Hepatocyte (in vitro differentiated cells): ENCODE data around the gene TLX2. TPM values are rescaled to one million over a fixed set of nuclear protein-coding genes. Genes with fewer than 3 reads are reported as not detected.
A peak's percentile ranks its signal among the peaks of the same experiment; 100 is the strongest.

Experiments
- DNase-seq: peaks from one replicate; pipeline ENCODE4 v3.0.0-alpha.2; 2016; ENCODE audit warnings: low spot score
- H2AFZ ChIP-seq: fragments of 200-600 bp; sonication (generic); 2 replicates; pipeline ENCODE4 v1.6.0; 2016; ENCODE audit warnings: antibody characterized with exemption, mild to moderate bottlenecking
- H3K27ac ChIP-seq: fragments of 200-600 bp; sonication (generic); 2 replicates; pipeline ENCODE4 v1.5.1; 2016; ENCODE audit warnings: mild to moderate bottlenecking
- H3K27me3 ChIP-seq: fragments of 200-600 bp; sonication (generic); 2 replicates; pipeline ENCODE4 v1.6.1; 2016
- H3K36me3 ChIP-seq: fragments of 200-600 bp; sonication (generic); replicated peaks from 2 replicates; pipeline ENCODE4 v1.5.1; 2016; ENCODE audit warnings: low read depth; ENCODE audit not compliant: insufficient read depth
- H3K4me1 ChIP-seq: fragments of 200-600 bp; sonication (generic); 2 replicates; pipeline ENCODE4 v1.5.1; 2016; ENCODE audit warnings: mild to moderate bottlenecking, moderate library complexity; ENCODE audit not compliant: insufficient read depth
- H3K4me2 ChIP-seq: fragments of 200-600 bp; sonication (generic); 2 replicates; pipeline ENCODE4 v1.6.0; 2016
- H3K4me3 ChIP-seq: fragments of 200-600 bp; sonication (generic); 2 replicates; pipeline ENCODE4 v1.5.1; 2016; ENCODE audit warnings: mild to moderate bottlenecking
- H3K79me2 ChIP-seq: fragments of 200-600 bp; sonication (generic); 2 replicates; pipeline ENCODE4 v1.6.0; 2017; ENCODE audit warnings: mild to moderate bottlenecking
- H3K9me2 ChIP-seq: fragments of 200-600 bp; sonication (generic); replicated peaks from 2 replicates; pipeline ENCODE4 v1.6.0; 2017; ENCODE audit warnings: mild to moderate bottlenecking; ENCODE audit not compliant: insufficient read depth
- H3K9me3 ChIP-seq: fragments of 200-600 bp; sonication (generic); 2 replicates; pipeline ENCODE4 v1.5.1; 2016; ENCODE audit warnings: low read depth, mild to moderate bottlenecking
- H4K20me1 ChIP-seq: fragments of 200-600 bp; sonication (generic); 2 replicates; pipeline ENCODE4 v1.6.0; 2016; ENCODE audit warnings: mild to moderate bottlenecking; ENCODE audit not compliant: insufficient read depth, poor library complexity, severe bottlenecking
- CTCF ChIP-seq: fragments of 200-600 bp; sonication (generic); IDR thresholded peaks from 2 replicates; pipeline ENCODE4 v1.5.1; 2016; ENCODE audit warnings: antibody characterized with exemption, mild to moderate bottlenecking; ENCODE audit not compliant: poor library complexity
- EZH2 ChIP-seq: fragments of 200-600 bp; sonication (generic); IDR thresholded peaks from 2 replicates; pipeline ENCODE4 v1.6.1; 2016; ENCODE audit warnings: antibody characterized with exemption, mild to moderate bottlenecking, borderline replicate concordance
- EZH2phosphoT487 ChIP-seq: fragments of 200-600 bp; sonication (generic); IDR thresholded peaks from one replicate; pipeline ENCODE4 v1.6.1; 2018; ENCODE audit warnings: antibody characterized with exemption, mild to moderate bottlenecking, low read depth, moderate library complexity; ENCODE audit not compliant: unreplicated experiment, severe bottlenecking
- WGBS: methylation state at CpG from one replicate; pipeline ENCODE4 v1.1.6; 2016; ENCODE audit warnings: low lambda C conversion rate; ENCODE audit errors: missing lambda C conversion rate; 5-methylcytosine and 5-hydroxymethylcytosine counted together
- polyA plus RNA-seq: library from polyadenylated mRNA; unstranded; fragments of >200 nt; fragmentation: Nextera tagmentation; extraction: Ambion mirVana; gene quantifications from 2 replicates; pipeline ENCODE4 v1.2.1, GENCODE V29; 2016
- total RNA-seq: library from RNA; depleted of rRNA; stranded (reverse); fragments of >200 nt; gene quantifications from 2 replicates; pipeline ENCODE4 v1.2.3, GENCODE V29; 2014

TLX2 gene
- total and polyA plus RNA-seq, 2 experiments from 2014 or later, result not detected

GRCh38 chr2:74486141-74486540 is 28.1 kb upstream of the TLX2 start:
- DNase-seq, result no peak
- Histone ChIP-seq H3K79me2 (peaks cover 33% of the 10 kb centered on the region), H3K36me3 (no peaks in the 10 kb centered on the region), H3K4me2 (no peak overlapping the region), H3K4me3 (no peak overlapping the region), H3K27me3 (no peaks in the 10 kb centered on the region), H2AFZ (no peak overlapping the region), H3K27ac (no peak overlapping the region), H3K4me1 (peaks cover 12% of the 10 kb centered on the region), H3K9me3 (no peaks in the 10 kb centered on the region), H3K9me2 (no peaks in the 10 kb centered on the region), H4K20me1 (no peaks in the 10 kb centered on the region)
- WGBS, result 96% methylated on average over 2 of the region's 2 CpGs
- no peak for TF ChIP-seq EZH2phosphoT487
- TF ChIP-seq CTCF, result no peak
- TF ChIP-seq EZH2, result no peak

GRCh38 chr2:74488643-74489481 is 25.4 kb upstream of the TLX2 start:
- DNase-seq, result no peak
- no peaks in the 10 kb centered on the region for H3K36me3 ChIP-seq
- peak overlapping the region; percentile 37 for H3K27ac ChIP-seq
- peaks cover 16% of the 10 kb centered on the region for H3K79me2 ChIP-seq
- H4K20me1 ChIP-seq, result no peaks in the 10 kb centered on the region
- no peaks in the 10 kb centered on the region for H3K9me3 ChIP-seq
- H3K9me2 ChIP-seq, result no peaks in the 10 kb centered on the region
- no peak overlapping the region for H2AFZ ChIP-seq
- H3K27me3 ChIP-seq, result no peaks in the 10 kb centered on the region
- no peak overlapping the region for H3K4me3 ChIP-seq
- no peaks in the 10 kb centered on the region for H3K4me1 ChIP-seq
- no peak for TF ChIP-seq EZH2phosphoT487
- no peak for TF ChIP-seq EZH2
- TF ChIP-seq CTCF, result no peak
- 83% methylated on average over 9 of the region's 9 CpGs for WGBS
- H3K4me2 ChIP-seq, result peak overlapping the region; percentile 37

GRCh38 chr2:74489906-74490305 is 24.3 kb upstream of the TLX2 start:
- H3K27me3 ChIP-seq, result no peaks in the 10 kb centered on the region
- H3K9me2 ChIP-seq, result no peaks in the 10 kb centered on the region
- peaks cover 7% of the 10 kb centered on the region for H3K79me2 ChIP-seq
- H3K36me3 ChIP-seq, result no peaks in the 10 kb centered on the region
- H3K9me3 ChIP-seq, result no peaks in the 10 kb centered on the region
- no peak overlapping the region for H3K4me2 ChIP-seq
- H3K4me3 ChIP-seq, result no peak overlapping the region
- H3K4me1 ChIP-seq, result no peaks in the 10 kb centered on the region
- TF ChIP-seq CTCF (no peak), EZH2 (no peak), EZH2phosphoT487 (no peak)
- no peaks in the 10 kb centered on the region for H4K20me1 ChIP-seq
- H2AFZ ChIP-seq, result no peak overlapping the region
- H3K27ac ChIP-seq, result no peak overlapping the region
- WGBS, result 97% methylated on average over 7 of the region's 9 CpGs
- DNase-seq, result no peak
